HG03439 (cell line): ENCODE data around the gene GADD45GIP1.

ENCODE experiments used
- ATAC-seq: cut with Tn5 transposase; IDR thresholded peaks from one replicate; pipeline ENCODE4 v1.9.1; 2021; ENCODE audit warnings: mild to moderate bottlenecking, moderate library complexity; ENCODE audit not compliant: unreplicated experiment

Gene GADD45GIP1

DNA sequence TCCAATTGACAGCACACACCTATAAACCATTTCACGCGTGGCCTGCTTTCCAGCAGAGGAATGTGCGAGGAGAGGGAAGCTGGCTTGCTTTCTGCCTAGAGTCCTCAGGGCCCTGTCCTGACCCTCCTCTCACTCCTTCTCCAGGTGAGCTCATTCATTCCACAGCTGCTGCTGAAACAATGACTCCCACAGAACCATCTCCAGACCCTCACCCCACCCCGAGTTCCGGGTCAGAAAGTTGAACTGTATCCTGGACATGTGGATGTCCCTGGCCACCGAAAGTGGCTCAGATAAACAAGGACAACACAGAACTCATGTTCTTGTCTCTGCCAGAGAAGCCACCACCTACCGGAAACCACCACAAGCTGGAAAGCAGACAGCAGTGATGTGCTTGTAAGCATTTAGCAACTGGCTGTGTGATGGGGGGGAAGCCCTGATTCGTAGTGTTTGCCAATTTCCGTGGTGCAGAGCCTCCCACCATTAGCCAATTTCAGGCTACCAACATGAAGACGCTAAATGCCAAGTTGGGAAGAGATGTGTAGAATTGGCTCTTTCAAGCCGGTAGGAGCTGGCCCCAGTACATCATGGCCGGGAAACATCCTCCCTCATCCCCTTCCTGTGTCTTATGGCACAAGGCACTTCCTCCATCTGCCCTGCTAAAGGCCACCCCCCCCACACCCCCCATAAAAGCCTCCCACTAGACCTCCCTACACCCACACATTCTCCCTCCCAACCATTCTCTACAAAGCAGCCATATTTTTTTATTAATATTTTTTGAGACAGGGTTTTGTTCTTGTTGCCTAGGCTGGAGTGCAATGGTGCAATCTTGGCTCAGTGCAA lies 43.0 kb downstream of the GADD45GIP1 start:
- no peak for ATAC-seq

DNA sequence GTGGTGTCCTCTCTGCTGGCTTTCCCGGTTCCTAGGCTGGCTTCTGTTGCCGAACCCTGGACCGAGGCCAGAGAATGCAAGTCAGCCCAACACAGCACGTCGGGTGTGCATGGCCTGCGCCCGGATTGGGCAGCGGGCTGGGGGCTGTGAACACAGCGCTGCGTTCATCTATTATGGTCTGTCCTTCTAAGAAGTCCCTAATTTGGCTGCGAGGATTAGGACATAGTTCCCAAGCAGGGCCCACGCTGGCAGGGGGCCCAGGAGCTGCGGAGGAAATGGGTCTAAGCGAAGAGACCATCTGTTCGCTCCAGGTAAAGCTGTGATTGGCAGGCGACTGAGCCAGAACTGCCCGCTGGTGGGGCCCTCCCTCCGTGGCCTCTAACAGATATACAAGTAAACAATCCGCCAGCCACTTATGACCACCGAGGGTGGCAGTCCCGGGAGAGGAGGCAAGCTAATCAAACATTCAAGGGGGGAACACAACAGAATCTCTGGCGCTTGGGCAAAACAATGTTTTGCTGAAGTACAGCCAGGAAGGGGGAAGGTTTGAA lies 43.9 kb downstream of the GADD45GIP1 start:
- ATAC-seq: no peak

GRCh38 chr19:12912571-12912970 lies 44.5 kb downstream of the GADD45GIP1 start:
- no peak for ATAC-seq

- no peak for ATAC-seq
Observed at GRCh38 chr19:12907166-12907565, 49.9 kb downstream of the GADD45GIP1 start.
